Measurements from ENCODE around the gene TBL1XR1.

TBL1XR1 gene

DNA sequence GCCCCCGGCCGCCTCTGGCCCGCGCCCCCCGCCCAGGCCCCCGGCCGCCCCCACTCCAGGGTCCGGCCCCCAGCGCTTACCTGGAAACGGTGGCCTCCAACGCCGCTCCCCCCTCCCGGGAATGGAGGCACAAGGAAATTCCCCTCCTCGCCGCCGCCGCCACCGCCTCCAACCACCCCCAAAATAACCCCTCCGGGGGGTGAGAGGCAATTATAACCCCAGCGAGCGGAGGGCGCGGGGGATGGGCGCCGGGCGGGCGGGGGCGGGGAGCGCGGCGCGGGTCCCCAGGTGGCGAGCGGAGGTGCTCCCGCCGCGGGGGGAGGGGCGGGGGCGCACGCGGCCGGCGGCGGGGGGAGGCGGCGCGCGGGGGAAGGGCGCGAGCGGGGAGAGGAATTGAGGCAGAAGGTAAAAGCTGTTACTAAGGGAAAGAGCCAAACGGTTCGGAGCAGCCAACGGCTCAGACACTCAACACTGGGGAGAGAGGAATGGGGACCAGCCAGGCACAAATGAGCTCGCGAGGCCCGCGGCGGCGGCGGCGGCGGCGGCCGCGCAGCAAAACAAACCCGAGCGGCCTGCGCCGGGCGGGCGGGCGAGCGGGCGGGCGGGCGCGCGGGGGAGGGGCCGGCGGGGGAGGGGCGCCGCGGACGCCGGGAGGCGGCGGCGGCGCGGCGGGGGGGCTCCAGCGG lies at the start of gene TBL1XR1:
TBL1XR1 (minus strand) TSS at position 442 of the 686 bp plus-strand sequence. CDS start 132,505 bp downstream, outside the sequence.
- DNase-seq, result peak; percentile 96

DNA sequence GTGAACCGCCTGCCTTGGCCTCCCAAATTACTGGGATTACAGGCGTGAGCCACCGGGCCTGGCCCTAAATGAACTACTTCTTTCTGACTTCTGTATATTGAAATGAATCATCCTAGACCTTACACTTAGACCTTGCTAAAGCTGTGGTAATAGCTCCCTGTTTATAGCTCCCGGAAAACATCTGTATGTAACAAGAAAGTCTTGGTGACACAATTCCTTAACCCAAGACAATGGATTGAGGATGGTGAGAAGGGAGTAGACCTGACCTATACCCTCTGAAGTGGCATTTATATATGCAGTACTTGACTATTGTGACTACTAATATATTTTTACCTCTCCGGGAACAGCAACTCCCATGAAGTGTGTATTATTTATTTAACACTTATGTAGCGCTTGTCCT lies 48.0 kb upstream of the TBL1XR1 start:
- DNase-seq, result no peak

DNA sequence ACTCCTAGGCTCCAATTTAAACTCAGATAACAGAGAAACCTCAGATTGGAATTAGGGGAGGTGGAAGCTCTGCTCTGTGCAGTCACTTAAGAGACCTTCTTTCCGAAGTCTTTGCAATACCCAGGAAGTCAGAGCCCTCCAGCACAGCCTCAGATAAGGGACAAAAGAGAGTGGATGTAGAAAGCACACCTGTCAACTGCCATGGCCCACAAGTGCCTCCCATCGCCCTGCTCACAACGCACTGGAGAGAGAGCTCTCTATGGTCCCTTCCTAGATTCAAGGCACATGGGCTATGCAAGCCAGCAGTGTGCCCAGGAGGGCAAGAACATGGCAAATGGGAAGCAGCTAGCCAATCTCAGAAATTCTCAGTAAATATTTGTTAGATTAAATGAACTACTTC lies 47.3 kb upstream of the TBL1XR1 start:
- no peak for DNase-seq

DNA sequence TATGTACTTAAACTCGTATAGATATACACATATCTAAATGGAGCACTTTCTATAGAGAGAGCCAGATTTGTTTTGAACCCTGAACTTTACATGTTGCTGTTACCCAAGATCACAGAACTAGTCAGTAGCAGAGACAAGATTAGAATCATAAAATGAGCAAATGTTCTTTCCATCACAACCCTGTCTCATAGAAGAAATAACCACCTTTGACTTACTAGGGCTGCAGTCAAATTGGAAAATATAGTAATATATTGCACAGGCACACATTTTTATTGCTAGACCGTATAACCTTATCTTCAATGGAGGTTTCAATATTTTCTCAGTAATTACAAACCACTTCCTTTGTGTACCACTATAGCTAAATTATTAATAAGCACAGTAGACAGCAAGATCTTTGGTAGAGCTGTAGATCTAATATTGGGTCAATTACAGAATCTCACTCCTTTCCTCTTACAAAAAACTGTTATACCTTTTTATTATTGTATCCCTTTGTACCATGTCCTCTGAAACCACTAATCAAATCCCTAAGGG lies 41.5 kb upstream of the TBL1XR1 start:
- no peak for DNase-seq

DNA sequence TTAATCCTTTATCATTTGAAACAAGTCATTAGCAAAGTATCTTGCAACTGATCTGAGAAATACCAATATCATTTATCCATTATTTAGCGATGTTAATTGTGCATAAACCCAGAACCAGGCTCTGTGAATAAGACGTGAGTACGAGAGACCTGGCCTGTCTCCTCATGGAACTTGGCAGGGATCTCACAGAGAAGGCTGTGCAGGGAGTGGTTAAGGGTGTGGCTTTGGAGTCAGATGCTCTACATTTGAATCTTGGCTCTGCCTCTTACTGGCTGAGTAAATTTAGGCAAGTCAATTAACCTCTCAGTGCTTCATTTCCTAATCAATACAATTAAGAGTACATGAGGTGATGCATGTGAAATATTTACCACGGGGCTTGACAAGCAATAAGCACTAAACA lies 39.9 kb upstream of the TBL1XR1 start:
- no peak for DNase-seq

DNA sequence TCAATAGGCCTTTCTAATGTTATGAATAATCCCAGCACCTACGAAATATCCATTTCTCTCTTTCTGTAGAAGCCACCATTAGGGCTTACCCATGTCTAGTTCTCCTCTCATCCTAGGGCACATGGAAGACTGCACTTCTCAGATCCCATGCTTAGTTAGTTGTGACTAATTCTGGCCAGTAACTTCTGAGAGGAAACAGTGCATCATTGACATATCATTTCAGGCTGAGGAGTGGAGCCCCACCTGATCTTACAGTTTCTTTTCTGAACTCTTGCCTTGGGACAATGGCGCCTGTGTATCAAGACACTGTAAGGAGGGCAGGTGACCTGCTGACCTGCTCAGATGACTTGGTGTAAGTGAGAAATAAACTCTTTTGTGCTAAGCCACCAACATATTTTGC lies 39.4 kb upstream of the TBL1XR1 start:
- no peak for DNase-seq

DNA sequence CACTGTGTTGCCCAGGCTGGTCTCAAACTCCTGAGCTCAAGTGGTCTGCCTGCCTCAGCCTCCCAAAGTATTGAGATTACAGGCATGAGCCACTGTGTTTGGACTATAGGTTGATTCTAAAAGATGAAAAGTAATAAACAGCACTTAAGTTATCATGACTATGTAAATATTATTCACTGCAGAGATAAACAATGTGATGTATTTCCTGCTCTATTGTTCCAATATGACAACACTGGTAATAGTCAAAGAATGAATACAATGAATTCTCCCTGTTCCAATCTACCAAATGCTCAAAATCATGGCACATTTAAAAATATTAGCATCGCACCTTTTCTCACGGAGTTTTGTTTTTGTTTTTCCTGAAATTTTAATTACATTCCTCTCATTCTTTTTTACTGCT lies 36.8 kb upstream of the TBL1XR1 start:
- DNase-seq, result no peak

DNA sequence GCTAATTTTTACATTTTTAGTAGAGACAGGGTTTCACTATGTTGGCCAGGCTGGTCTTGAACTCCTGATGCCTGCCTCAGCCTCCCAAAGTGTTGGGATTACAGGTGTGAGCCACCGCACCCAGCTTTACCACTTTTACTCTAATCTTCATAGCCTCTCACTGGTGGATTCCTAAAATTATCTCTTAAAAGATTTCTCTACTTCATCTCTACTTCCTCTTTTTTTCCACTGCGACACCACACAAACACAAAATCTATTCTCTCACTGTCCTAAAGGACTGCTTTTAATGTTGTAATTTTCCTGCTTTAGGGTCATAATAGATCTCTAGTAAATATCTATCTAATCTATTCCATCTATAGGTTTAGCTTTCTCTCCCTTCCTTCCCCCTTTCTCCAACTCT lies 34.0 kb upstream of the TBL1XR1 start:
- no peak for DNase-seq

DNA sequence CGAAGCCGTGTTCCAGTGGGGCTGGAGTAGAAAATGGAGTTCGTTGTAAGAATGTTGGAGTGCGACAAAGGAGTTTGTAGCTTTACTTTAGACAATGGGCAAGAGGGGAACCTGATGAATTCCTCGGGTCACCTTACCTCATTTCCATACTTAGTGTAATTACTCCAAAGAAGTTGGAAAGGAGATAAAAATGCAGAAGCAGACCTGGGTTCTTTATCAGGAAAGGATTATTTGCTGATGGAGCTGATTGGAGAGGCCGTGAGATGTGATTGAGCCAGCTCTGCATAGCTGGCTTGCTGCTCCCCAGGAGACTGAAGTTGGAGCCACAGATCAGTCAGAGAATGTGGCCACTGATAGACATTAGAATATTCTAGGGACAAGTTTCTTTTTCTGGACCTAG lies 33.4 kb upstream of the TBL1XR1 start:
- DNase-seq, result no peak

DNA sequence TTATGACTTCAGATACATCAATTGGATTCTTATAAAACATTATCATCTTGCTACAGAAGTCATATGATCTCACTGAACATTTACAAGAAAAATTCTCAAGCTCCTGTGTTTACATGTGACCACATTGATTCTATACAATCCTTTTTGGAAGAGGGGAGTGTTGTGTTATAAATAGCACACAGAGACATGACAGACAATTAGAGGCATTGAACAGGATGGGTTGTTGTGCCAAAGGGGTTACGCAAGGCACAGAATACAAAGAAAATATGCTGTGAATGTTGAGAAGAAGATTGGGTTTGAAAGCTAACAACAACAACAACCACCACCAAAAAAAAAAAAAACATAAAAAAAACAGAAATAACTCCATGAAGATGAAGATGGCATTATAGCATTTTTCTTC lies 32.5 kb upstream of the TBL1XR1 start:
- DNase-seq, result no peak

DNA sequence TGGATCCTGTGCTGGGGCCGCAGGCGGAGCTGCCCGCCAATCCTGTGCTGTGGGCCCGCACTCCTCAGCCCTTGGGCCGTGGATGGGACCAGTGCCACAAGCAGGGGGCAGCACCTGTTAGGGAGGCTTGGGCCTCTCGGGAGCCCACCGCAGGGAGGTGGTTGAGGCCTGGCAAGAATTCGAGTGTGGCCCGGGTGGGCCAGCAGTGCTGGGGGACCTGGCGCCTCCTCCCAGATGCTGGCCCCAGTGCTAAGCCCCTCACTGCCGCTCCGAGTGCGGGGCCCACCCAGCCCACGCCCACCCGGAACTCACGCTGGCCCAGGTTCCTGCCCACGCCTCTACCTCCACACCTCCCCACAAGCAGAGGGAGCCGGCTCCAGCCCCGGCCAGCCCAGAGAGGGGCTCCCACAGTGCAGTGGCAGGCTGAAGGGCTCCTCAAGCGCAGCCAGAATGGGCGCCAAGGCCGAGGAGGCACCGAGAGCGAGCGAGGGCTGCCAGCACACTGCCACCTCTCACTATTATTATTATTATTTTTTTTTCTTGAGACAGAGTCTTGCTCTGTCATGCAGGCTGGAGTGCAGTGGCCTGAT lies 31.4 kb upstream of the TBL1XR1 start:
- DNase-seq, result no peak

DNA sequence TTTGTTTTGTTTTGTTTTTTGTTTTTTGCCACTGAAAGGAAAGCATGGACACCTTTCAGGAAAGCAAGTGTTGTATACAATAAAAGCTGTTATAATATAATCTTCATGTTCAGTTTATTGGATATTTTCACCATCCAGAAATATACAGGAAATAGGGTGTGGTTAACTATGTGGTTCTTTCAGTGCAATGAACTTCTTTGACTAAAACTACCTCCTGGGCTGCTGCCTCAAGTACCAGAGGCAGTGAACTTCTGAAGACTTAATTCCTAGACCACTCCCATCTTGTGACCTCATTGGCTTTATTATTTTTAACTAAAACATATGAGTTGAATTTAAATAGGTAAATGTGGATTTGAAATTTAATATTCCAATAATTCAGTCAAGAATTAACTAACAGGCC lies 27.1 kb upstream of the TBL1XR1 start:
- no peak for DNase-seq

DNA sequence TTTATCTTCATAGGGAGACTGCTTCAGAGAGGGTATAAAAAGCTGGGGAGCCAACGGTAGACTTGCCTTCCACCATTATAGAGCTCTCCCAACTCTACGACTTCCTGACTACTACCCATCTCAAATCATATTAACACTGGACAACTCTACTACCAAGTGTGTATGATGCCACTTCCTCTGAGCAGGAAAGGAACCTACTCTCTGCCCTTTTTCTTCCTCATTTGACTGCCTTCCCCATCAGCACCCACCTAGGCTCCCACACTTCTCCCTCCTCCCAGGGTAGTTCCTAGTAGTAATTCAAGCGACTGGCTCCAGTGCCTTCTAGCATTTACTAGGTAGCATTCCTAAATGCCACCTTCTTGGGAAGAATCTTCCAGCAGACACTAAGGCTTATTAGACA lies 24.5 kb upstream of the TBL1XR1 start:
- no peak for DNase-seq

DNA sequence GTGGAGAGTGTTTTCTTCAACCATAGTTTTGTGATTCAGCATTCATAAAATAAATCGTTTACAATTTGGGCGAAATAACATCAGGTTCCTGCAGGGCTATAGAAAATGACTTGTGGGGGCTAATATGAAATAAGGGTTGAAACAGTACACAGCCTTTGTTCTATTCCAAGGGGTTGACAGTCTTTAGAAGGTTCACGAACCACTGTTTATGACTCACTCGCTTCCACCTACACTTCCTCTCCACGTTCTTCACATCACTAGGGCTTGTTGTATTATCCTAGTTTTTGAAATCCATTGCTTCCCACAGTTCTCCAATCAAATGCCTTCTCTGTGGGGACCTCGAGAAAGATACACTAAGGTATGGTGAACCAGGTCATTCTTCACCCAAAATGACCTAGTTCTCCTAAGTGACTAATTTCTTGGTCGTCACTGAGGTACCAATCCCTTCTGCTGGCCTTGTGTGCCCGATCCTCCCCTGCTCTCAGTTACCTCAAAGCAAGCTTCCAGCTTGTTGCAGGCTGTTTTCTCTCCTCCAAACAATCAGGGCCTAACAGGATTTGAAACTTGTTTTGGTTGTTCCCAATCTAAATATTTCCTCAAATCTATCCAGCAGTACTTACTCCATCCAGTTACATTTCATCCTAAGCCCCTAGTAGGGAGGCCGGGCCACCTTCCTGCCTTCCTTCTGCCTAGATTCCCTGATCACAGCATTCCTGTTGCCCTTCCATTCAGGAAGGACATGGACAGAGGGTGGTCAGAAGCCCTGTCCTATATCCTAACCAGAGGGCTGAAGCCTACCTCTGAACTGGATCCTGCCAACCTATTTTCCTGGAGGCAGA lies 23.1 kb upstream of the TBL1XR1 start:
- DNase-seq, result no peak

DNA sequence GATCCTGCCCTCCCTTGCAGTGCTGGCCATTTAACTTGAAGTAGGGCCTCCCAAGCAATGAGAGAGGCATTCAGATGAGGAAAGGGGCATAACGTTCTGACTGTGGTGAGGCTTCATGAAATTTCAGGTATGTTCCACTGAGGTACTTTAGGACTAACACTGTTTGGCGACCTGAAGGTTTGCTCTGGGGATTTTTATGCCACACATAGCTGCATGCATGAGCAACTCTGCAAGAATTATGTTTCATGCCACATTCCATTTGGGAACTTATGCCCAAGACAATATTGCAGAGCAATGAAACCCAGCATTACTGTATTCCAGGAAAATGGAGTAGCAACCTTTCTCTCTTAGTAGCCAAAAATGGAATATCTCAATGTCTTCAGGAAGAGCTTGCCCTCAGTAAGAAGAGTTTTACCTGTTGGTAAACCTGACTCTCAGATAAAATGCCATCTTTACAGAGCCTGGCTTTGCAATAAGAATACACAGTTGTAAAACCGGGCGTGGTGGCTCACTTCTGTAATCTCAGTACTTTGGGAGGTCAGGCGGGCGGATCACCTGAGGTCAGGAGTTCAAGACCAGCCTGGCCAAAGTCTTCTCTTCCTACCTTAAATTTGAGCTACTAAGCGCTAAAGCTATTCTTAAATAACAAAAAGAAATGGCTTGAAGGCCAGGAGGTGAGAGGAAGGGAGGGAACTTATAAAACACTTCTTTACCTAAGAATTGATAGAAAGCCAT lies 16.7 kb upstream of the TBL1XR1 start:
- DNase-seq, result no peak

DNA sequence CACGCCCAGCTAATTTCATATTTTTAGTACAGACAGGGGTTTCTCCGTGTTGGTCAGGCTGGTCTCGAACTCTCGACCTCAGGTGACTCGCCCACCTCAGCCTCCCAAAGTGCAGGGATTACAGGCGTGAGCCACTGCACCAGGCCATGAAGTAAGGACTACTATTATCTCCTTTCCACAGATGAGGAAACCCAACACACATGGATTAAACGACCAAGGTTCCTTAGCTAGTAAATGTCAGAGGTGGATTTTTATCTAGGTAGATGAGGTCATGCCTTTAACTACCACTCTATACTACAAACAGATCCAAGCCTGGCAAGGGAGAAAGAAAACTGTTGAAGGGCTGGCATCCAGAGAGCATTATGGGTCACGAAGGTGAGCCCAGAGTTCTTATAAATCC lies 15.5 kb upstream of the TBL1XR1 start:
- DNase-seq, result no peak

DNA sequence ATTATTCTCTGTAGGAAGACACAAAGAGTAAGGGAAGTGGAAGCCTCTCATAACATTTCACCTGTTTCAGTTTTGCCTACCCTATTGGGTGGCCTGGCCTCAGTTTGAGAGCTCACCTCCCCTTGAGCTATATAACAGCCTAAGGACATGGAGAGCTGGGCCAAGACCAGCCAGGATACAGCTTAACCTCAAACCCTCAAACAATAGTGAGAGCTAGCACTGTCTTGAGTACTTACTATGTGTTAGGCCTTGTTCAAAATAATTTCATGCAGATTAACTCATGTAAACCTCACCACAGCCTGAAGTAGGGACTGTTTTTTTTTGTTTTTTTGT lies 15.0 kb upstream of the TBL1XR1 start:
- no peak for DNase-seq

DNA sequence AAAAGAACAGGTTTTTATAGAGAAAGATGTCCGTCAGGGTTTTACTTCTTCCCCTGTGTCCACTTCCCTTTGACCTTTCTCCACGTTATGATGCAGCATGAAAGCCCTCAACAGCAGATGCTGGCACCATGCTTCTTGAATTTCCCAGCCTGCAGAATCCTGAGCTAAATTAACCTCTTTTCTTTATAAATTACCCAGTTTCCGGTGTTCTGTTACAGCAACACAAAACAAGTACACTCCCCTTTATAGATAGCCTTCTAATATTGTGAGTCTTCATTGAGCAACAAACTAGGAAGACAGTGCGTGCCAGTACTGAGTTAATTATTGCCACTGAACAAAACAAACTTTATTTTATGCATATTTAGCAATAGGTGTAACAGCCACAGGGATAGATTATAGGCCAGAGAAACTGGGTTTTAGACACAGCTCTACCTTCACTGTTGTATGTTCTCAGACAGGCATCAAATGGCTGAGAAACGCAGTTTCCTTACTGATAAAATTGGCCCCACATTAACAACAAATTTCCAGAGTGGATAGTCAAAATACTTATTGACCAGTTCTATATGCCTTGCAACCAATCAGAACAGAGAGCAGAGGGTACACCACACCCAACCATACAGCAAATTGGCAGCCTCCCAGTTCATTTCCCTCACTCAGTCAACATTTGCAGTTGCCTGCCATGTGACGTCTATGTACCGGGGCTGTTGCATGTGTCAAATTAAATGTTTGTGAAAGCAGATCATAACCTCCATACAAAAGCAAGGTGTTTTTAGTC lies 14.4 kb upstream of the TBL1XR1 start:
- DNase-seq, result no peak

DNA sequence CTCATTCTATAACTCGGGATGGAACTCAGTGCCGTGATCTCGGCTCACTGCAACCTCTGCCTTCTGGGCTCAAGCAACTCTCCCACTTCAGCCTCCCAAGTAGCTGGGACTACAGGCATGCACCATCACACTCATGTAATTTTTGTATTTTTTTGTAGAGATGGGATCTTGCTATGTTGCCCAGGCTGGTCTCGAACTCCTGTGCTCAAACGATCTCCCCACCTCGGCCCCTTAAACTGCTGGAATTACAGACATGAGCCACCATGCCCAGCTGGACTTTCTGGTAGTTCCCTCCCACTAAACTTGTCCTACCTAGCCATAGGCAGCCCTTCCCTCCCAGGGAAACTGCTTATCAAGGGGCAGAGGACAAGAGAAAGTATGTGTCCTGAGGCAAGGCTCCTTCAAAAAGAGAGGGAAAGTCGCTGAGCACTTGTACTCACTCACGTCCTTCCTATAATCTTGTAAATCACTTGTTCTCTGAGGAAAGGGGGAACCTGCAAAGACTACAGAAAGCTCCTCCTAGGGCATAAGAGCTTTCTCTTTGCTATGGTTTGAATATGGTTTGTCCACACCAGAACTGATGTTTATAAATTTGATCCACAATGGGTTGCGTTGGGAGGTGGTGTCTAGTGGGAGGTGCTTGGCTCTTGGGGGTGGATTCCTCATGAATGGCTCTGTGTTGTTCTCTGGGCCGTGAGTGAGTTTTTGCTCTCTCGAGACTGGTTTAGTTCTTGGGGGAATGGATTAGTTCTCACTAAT lies 13.6 kb upstream of the TBL1XR1 start:
- no peak for DNase-seq

DNA sequence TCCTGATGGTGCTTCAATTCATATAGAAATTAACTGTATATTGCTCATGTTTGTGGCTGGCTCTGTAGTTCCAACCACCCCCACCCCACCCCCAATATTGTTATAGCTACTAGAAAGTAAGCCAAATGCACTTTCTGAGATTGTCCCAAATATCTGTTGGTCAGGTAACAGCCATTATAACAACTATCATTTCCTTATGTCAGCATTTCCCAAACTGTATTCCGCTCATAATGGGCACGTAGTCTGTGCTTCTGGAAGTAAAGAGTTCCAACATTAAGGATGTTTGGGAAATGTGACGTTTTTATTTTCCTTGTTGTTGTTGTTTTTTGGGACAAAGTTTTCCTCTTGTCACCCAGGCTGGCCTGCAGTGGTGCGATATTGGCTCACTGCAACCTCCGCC lies 12.2 kb upstream of the TBL1XR1 start:
- no peak for DNase-seq

DNA sequence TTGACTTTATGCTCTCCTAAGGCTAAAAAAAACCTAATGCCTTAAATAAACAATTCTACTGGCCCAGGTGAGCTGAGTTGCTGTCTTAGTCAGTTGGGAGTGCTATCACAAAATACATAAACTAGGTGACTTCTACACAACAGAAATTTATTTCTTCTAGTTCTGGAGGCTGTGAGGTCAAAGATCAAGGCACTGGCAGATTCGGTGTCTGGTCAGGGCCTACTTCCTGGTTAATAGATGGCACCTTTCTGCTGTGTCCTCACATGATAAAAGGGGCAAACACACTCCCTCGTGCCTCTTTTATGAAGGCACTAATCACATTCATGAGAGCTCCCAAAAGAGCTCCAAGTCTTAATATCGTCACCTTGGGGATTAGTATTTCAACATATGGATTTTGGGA lies 11.5 kb upstream of the TBL1XR1 start:
- DNase-seq, result no peak

DNA sequence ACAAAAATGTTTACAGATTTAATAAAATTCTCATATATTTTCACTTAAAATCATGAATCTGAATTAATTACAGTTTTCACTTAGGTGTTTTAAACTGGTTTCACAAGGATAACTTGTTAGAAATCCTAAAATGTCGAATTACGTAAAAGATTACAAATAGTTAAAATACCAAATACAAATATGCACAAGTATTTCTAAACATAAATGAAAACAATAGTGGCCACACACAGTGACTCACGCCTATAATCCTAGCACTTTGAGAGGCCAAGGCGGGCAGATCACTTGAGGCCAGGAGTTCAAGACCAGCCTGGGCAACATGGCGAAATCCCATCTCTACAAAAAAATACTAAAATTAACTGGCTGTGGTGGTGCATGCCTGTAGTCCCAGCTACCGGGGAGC lies 10.9 kb upstream of the TBL1XR1 start:
- no peak for DNase-seq

All from right forelimb (tissue), 1 donor.